COLO668 (cell line): ENCODE measurements around the gene CFAP74.
A peak's percentile ranks its signal among the peaks of the same experiment; 100 is the strongest.

ENCODE experiments used
- DNase-seq: peaks from one replicate; lab custom pipeline; 2025; ENCODE audit not compliant: unreplicated experiment; lab: John Stamatoyannopoulos, UW

Gene CFAP74

GRCh38 chr1:2019571-2020309 lies 16.2 kb upstream of the CFAP74 start:
- no peak for DNase-seq

- DNase-seq = peak; percentile 53
These were observed 15.6 kb upstream of the CFAP74 start, which contains the start of gene GABRD for GRCh38 chr1:2019172-2019543. Gene GABRD, plus strand, starts transcription at chr1:2019345. Its CDS starts 79 bp downstream, at chr1:2019424.

- DNase-seq = no peak
These were observed 14.9 kb upstream of the CFAP74 start for GRCh38 chr1:2018217-2019171.

- no peak for DNase-seq
These were observed 12.5 kb upstream of the CFAP74 start for GRCh38 chr1:2016123-2016522.

GRCh38 chr1:2014741-2015735 lies 11.5 kb upstream of the CFAP74 start:
- DNase-seq = no peak

- no peak for DNase-seq
These were observed 10.6 kb upstream of the CFAP74 start for GRCh38 chr1:2014181-2014580.

- no peak for DNase-seq
These were observed 5.8 kb upstream of the CFAP74 start for GRCh38 chr1:2009101-2010053.

- DNase-seq = no peak
These were observed 1.3 kb upstream of the CFAP74 start for GRCh38 chr1:2004856-2005255.

- DNase-seq = no peak
These were observed 1.7 kb downstream of the CFAP74 start for GRCh38 chr1:2001773-2002411.

- DNase-seq = no peak
These were observed 2.7 kb downstream of the CFAP74 start for GRCh38 chr1:2000850-2001249.

GRCh38 chr1:2000432-2000831 lies 3.2 kb downstream of the CFAP74 start:
- no peak for DNase-seq

- no peak for DNase-seq
These were observed 6.0 kb downstream of the CFAP74 start for GRCh38 chr1:1997576-1997975.

- no peak for DNase-seq
These were observed 7.4 kb downstream of the CFAP74 start for GRCh38 chr1:1996207-1996651.

GRCh38 chr1:1994536-1994935 lies 9.1 kb downstream of the CFAP74 start:
- no peak for DNase-seq

GRCh38 chr1:1990222-1990621 lies 13.4 kb downstream of the CFAP74 start:
- no peak for DNase-seq

- no peak for DNase-seq
These were observed 13.8 kb downstream of the CFAP74 start for GRCh38 chr1:1989789-1990188.

- DNase-seq = no peak
These were observed 14.5 kb downstream of the CFAP74 start for GRCh38 chr1:1989102-1989542.

- DNase-seq = no peak
These were observed 15.3 kb downstream of the CFAP74 start for GRCh38 chr1:1988061-1988945.
